GM21723 (cell line): ENCODE measurements around the gene METTL4.
A peak's percentile ranks its signal among the peaks of the same experiment; 100 is the strongest.
"Not testable (repeated sequence)": the region's sequence is repeated elsewhere in the genome, so short reads cannot be mapped to it uniquely, and the experiment has no call there.

ENCODE experiments used
- ATAC-seq: cut with Tn5 transposase; IDR thresholded peaks from one replicate; pipeline ENCODE4 v1.9.1; 2021; ENCODE audit warnings: mild to moderate bottlenecking, moderate library complexity; ENCODE audit not compliant: unreplicated experiment

Gene METTL4

DNA sequence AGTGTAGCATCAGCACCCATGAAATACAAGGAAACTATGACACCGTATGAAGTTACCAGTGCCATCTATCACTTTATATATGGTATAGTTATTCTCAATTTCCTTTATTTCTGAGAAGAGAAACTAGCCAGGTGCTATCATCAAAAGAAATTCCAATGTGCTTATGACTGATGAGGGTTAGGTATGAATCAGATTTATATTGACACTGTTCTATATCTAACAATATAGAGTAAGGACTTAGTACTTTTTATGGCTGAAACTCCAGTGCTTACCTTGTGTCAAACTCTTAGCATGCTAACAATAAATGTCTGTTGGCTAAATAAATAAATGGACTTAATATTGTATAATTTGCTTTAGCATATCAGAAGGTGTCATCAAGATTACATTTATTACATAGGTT is 6.9 kb downstream of the METTL4 start:
- no peak for ATAC-seq

GRCh38 chr18:2559249-2559648 is 12.1 kb downstream of the METTL4 start:
- no peak for ATAC-seq

GRCh38 chr18:2557536-2557935 is 13.8 kb downstream of the METTL4 start:
- ATAC-seq: no peak

DNA sequence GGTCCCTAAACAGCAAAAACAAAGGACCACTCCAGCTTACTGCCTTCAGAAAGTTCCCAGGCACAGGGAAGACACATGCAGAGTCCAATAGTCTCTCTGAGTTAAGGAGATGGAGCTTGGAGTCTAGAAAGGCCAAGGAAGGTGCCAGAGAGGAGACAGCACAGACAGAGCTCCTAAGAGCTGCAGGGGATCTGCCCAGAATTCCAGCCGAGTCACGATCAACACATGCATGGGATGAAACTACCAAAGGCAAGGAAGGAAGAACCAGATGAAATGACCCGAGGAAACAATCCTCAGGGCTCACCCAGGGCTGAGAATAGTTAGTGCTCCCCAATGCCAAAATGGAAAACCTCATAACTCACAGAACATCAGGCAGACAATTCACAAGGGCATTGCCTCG is 15.4 kb downstream of the METTL4 start:
- ATAC-seq: no peak

GRCh38 chr18:2554696-2555095 is 16.6 kb downstream of the METTL4 start:
- ATAC-seq: no peak

- ATAC-seq: no peak
Observed at GRCh38 chr18:2551425-2551824, 19.9 kb downstream of the METTL4 start.

GRCh38 chr18:2549462-2549861 is 21.8 kb downstream of the METTL4 start:
- ATAC-seq: no peak

DNA sequence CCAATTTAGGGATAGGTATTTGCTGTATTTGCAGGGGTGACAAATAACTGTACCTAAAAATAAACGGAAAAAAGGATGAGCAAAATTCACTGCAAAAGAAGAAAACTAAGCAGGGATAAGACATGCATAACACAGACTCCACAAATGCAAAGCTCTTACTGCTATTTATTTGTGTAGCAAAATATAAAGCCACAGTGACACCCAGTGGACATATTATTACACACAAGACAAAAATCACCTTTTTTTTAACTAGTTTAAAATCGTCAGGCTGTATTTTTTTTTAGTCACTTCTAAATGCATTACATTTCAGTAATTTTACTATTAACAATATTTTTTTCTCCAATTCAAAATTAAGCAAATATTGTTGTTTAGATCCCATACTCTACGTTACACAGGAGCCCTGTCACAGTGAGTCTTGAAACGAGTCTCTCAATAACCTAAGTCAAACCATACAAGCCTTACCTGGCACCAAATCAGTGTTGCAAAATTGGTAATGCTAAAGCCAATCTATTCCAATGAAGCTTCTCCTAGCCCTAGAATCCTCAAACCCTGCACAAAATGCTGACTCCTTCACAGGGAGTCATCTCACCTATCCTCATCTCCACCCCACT is 23.7 kb downstream of the METTL4 start:
- ATAC-seq: peak; percentile 53

DNA sequence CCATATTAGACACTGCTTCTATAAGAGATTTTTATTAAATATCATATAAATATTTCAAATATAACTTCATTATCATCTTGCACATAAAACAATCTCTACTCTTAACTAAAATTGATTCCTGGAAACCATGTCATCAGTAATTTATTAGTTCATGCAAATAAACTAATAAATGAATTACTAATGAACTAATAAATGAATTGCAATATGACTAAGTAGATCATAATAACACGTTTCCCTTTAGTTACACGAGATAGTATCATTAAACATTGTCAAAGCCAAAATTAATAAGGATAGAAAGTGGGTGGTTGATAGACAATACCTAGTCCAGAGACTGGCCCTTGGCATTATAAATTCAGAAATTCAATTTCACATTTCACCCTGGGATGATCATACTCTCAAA is 26.1 kb downstream of the METTL4 start:
- ATAC-seq: no peak

DNA sequence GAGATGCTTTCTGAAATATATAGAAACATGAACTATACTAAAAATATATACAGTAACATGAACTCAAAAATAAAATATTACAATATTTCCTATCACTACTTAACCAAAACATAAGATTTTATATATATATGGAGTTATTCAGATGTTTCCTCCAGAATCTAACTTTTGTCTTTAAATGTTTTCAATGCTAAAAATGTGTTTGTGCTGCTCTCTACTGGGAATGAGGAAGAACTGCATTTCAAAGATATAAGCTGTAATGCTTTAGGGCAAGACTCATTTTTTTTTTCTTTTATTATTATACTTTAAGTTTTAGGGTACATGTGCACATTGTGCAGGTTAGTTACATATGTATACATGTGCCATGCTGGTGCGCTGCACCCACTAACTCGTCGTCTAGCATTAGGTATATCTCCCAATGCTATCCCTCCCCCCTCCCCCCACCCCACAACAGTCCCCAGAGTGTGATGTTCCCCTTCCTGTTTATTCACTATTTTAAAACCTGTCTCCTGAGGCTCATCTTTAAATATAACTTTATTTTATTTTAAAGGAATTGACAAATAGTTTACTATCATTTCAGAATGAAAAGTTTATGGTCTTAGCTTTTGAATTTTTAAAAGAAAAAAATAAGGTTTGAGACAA is 29.3 kb downstream of the METTL4 start:
- ATAC-seq: peak; percentile 81

DNA sequence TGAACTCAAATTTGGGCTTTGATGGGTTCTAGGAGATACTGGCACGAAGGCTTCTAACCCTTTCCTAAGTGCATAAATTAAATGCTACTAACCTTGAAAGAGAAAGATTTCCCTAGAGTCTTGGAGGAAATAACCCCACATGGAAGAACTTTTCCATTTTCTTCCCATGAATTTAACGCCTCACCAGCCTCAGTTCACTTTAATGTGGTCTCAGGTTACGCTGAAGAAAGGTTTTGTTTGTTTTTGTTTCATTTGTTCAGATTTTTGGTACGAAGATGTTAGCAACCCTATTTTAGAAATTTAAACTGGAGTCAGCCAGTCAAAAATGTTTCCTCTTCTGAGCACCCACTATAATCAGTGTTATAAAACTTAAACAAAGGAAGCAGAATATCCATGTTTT is 30.7 kb downstream of the METTL4 start:
- no peak for ATAC-seq

DNA sequence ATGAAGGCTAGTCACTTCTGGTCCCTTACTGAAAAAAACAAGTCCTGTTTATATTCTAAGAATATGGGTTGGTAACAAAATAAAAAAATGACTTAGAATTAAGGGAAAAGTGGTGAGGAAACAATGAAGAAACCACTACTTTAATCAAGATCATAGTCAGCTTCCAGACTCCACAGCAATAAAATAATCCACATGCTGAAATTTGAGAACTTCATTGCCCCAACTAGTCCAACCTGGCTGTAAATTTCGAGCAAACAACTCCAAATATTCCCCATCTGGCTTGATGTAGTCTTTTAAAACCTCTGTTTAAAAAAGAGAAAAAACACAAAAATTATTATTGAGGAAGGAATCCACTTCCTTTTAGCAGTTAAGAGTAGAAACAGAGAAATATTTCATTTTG is 32.5 kb downstream of the METTL4 start:
- no peak for ATAC-seq

DNA sequence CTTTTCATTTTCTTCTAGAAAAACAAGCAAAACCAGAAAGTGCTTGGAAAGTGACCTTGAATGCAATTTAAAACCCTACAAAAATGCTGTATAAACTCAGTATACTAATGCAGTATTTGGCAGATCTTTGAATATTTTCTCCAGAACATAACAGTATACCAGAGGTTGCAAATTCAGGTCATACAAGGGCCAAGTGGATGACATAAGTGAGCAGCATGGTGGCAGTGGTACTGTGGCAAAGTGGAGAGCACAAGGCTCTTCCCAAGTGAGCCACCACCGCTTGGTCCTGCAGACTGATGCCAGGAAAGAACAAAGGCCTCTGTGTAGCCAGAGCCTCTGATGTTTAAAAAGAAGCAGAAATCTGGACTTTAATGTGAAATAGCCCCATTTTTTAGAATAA is 33.1 kb downstream of the METTL4 start:
- ATAC-seq: no peak

- no peak for ATAC-seq
Observed at GRCh38 chr18:2537296-2537695, 34.0 kb downstream of the METTL4 start.

GRCh38 chr18:2536493-2536892 is 34.8 kb downstream of the METTL4 start:
- ATAC-seq: no peak

DNA sequence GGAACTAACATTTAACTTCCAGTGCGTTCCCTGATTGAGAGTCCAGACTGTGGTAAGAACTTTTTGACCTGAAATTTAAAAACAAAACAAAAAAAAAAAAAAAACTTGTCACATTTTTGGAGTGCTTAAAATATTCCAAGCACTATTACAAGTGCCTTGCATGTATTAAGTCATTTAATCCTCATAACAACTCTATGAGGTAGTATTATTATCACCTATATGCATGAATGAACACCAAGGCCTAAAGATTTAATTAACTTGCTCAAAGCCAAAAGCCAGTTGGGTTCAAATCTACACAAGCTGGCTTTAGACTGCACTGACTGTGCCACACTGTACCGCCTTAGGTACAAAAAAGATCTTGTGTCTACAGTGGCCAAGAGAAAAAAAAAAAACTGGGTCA is 35.2 kb downstream of the METTL4 start:
- no peak for ATAC-seq

DNA sequence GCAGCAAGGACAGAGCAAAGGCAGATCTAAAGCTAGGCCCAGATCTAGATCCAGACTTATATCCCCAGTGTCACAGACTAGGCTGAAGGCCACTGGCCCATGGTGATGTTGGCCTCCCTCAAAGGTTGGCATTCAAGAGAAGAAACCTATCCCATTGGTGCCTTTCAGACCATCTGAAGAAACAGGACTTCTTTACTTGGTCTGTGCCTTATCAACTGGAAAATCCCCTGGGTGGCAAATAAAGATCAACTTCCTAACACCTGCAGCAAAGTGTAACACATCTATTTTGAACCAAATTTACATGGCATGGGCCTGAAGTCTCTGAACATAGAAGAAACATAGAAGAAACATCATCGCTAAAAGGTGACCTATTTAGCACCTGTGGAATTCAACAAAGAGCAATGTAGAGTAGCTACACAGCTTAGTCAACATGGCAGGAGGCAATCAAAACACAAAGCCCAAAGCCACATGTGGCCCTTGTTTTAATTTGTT is 35.8 kb downstream of the METTL4 start:
- no peak for ATAC-seq

DNA sequence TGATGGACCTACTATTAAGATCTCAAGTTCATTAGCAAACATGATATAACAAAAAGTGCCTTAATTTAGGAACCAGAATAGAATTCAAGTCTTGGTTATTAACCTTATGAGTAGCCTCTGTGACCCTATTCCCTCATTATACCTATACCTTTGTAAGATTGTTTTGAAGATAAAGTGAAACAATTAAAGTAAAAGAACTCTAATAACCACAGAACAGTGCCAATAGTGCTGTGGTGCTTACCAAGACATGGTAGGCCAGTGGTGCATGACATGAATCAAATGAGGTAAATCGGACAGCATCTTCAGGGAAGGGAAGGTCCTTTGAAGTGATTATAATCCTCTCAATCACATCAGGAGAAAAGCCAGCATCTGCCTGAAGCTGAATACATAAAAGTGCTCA is 36.4 kb downstream of the METTL4 start:
- ATAC-seq: no peak

DNA sequence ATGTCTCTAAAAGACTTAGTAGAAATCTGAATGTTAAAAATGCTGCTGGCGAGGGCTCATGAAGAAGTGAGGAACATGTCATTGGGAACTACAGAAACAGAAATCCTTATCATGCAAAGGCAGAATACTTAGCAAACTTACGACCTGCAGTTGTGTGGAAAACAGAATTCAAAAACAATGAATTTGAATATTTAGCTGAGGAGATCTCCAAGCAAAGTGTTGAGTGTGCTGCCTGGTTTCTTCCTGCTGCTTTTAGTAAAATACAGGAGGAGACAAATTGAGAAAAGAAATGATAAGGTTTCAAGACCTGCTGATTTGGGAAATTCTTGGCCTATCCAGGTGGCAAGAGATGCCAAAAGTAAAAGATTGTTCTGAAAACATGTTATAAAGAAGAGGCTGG is 38.5 kb downstream of the METTL4 start:
- no peak for ATAC-seq

DNA sequence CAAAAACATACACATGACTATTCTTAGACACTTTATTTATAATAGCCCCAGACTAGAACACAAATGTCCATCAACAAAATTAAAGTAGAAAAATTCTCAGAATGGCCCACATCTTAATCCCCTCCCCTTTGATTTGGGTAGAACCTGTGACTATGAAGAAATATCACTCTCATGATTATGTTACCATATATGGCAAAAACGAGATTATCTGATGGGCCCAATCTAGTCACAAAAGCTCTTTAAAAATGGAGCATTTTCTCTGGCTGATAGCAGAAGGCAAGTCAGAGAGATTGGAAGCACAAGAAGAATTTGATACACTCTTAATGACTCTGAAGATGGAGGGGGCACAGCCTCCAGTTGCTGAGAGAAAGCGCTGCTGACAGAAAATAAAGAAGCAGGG is 39.6 kb downstream of the METTL4 start:
- no peak for ATAC-seq

DNA sequence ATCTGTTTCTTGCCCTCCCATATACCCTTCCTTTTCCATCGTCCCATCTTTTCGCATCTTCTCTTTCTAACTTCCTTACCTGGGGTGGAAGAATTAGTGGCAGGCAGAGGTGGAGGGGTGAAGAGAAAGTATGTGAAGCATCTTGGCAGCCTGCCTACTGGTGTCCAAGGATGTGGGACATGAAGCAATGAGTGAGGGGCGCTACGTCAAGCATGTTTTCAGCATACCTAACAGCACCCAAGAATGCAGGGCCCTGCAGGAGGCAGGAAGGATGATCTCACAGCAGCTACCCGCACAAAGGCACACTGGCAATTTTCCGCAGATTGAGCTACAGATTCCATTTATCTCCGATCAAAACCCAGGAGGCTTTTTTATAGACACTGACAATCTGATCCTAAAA is 42.2 kb downstream of the METTL4 start:
- no peak for ATAC-seq

DNA sequence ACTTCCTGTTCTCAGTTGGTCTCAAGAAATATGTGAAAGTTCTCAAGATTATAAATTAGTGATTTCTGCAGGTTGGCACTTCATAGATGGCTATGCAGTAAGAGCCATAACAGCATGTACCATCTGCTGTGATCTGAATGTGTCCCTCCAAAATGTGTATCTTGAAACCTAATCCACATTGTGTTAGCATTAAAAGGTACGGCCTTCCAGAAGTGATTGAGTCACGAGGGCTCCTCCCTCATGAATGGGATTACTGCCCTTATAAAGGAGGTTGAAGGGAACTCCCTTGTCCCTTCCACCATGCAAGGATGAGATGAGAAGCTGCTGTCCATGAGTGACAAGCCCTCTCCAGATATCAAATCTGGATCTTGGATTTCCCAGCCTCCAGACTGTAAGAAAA is 45.0 kb downstream of the METTL4 start:
- ATAC-seq: no peak

DNA sequence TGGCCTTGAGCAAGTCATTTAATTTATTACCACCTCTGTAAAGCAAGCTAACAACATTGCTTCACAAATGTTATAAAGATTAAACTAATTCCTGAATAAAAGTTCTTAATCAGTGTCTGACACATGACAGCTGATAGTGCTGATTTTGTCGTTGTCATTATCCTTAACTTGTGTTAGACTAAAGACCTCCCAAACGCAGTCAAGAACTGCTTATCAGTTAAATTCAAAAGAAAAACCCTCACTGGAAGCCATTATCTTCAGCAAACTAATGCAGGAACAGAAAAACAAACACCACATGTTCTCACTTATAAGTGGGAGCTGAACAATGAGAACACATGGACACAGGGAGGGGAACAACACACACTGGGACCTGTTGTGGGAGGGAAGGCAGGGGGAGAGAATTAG is 46.5 kb downstream of the METTL4 start:
- not testable (repeated sequence) for ATAC-seq
